Prostate gland (tissue), 2 donors: ENCODE data around the gene LNX2.

Source experiments
- POLR2A ChIP-seq: fragments of 450-650 bp; IDR thresholded peaks from one replicate; pipeline ENCODE4 v1.6.1; 2016; ENCODE audit warnings: antibody characterized with exemption, mild to moderate bottlenecking
- POLR2AphosphoS5 ChIP-seq: sonication (generic); formaldehyde crosslinking; IDR thresholded peaks from one replicate; pipeline ENCODE4 v1.6.1; 2017; ENCODE audit warnings: antibody characterized with exemption
- TF ChIP-seq, protein P1 (sequence below), 4 experiments: fragments of 200-600 bp in 2 of 4; fragments of 450-650 bp in 2 of 4; sonication (generic) in 2 of 4; IDR thresholded peaks; 1 replicate in 3 of 4; 2 replicates in 1 of 4; pipeline ENCODE4 v1.5.1; 2016 to 2019; ENCODE audit warnings: antibody characterized with exemption in 4 of 4, mild to moderate bottlenecking in 2 of 4, moderate library complexity in 2 of 4

DNA sequence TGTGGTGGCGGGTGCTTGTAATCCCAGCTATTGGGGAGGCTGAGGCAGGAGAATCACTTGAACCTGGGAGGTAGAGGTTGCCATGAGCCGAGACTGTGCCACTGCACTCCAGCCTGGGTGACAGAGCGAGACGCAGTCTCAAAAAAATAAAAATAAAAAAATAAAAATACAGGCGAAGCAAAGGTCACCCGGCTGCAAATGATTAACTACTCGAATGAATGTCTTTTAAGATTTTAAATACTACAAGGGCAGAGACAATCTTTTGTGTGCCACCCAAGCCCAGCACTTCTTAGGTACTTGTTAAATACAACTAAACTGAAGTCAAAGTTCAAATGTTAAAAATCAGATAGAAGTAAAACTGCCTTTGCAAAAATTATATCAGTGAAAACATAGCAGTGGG lies 6.7 kb downstream of the LNX2 start:
- TF ChIP-seq, protein P1, sequence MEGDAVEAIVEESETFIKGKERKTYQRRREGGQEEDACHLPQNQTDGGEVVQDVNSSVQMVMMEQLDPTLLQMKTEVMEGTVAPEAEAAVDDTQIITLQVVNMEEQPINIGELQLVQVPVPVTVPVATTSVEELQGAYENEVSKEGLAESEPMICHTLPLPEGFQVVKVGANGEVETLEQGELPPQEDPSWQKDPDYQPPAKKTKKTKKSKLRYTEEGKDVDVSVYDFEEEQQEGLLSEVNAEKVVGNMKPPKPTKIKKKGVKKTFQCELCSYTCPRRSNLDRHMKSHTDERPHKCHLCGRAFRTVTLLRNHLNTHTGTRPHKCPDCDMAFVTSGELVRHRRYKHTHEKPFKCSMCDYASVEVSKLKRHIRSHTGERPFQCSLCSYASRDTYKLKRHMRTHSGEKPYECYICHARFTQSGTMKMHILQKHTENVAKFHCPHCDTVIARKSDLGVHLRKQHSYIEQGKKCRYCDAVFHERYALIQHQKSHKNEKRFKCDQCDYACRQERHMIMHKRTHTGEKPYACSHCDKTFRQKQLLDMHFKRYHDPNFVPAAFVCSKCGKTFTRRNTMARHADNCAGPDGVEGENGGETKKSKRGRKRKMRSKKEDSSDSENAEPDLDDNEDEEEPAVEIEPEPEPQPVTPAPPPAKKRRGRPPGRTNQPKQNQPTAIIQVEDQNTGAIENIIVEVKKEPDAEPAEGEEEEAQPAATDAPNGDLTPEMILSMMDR (IDR thresholded peaks at IDR 0.05), result no peak
- no peak for TF ChIP-seq POLR2A
- TF ChIP-seq POLR2AphosphoS5, result no peak
